ENCODE measurements around the gene ZNF84.

DNA sequence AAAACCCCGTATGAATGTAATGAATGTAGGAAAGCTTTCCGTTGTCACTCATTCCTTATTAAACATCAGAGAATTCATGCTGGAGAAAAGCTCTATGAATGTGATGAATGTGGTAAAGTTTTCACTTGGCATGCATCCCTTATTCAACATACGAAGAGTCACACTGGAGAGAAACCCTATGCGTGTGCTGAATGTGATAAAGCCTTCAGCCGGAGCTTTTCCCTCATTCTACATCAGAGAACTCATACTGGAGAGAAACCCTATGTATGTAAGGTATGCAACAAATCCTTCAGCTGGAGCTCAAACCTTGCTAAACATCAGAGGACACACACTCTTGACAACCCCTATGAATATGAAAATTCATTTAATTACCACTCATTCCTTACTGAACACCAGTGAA lies 68.9 kb downstream of the ZNF84 start:
- TF ChIP-seq CTCF (IDR thresholded peaks at IDR 0.05), result no peak
- TF ChIP-seq POLR2A (IDR thresholded peaks at IDR 0.05), result no peak
